DLD1 (cell line): ENCODE results near the gene PEX16.

Experiments
- in situ Hi-C: cut with HindIII; loops from 2 replicates; pipeline ENCODE4 v1.10.0; 2017; ENCODE audit warnings: low sequenced_read_pairs

The PEX16 gene

GRCh38 chr11:45931739-45932138, 14.1 kb upstream of the PEX16 start:
- in situ Hi-C loops = no loop called here

- in situ Hi-C loops = no loop called here
These were observed 13.4 kb upstream of the PEX16 start for GRCh38 chr11:45930951-45931570.

GRCh38 chr11:45930031-45930794, 12.5 kb upstream of the PEX16 start:
- in situ Hi-C loops = no loop called here

GRCh38 chr11:45929486-45930030, 11.9 kb upstream of the PEX16 start:
- in situ Hi-C loops = no loop called here

- in situ Hi-C loops = no loop called here
These were observed 11.0 kb upstream of the PEX16 start for GRCh38 chr11:45928535-45929215.

- in situ Hi-C loops = no loop called here
These were observed 10.2 kb upstream of the PEX16 start for GRCh38 chr11:45927684-45928413.

GRCh38 chr11:45927332-45927683, 9.6 kb upstream of the PEX16 start:
- in situ Hi-C loops = no loop called here

GRCh38 chr11:45926536-45927331, 9.1 kb upstream of the PEX16 start:
- in situ Hi-C loops = no loop called here

- in situ Hi-C loops = no loop called here
These were observed 8.3 kb upstream of the PEX16 start for GRCh38 chr11:45926001-45926401.

- in situ Hi-C loops = no loop called here
These were observed 7.9 kb upstream of the PEX16 start for GRCh38 chr11:45925550-45925949.

GRCh38 chr11:45924927-45925326, 7.2 kb upstream of the PEX16 start:
- in situ Hi-C loops = no loop called here

GRCh38 chr11:45924036-45924915, 6.6 kb upstream of the PEX16 start:
- in situ Hi-C loops = no loop called here

- in situ Hi-C loops = no loop called here
These were observed 4.9 kb upstream of the PEX16 start, which contains the start of gene LARGE2 for GRCh38 chr11:45922425-45923082. Gene LARGE2 (plus strand): TSS chr11:45922656. CDS start chr11:45922883, 227 bp downstream.

- in situ Hi-C loops = no loop called here
These were observed 4.1 kb upstream of the PEX16 start for GRCh38 chr11:45921561-45922424.

GRCh38 chr11:45920531-45921477, 3.1 kb upstream of the PEX16 start:
- in situ Hi-C loops = no loop called here

GRCh38 chr11:45919806-45920530, 2.3 kb upstream of the PEX16 start:
- in situ Hi-C loops = no loop called here
